HepG2 (cell line): ENCODE measurements around the gene LAMC3. TPM values are rescaled to one million over a fixed set of nuclear protein-coding genes. Genes with fewer than 3 reads are reported as not detected.
A peak's percentile ranks its signal among the peaks of the same experiment; 100 is the strongest.

Experiments
- ATAC-seq: fragments of 200-7000 bp; cut with Tn5 transposase; 3 replicates; pipeline ENCODE4 v1.9.1; 2020; ENCODE audit warnings: mild to moderate bottlenecking, moderate library complexity
- BruUV-seq: library from RNA; stranded (reverse); fragments of 400-500 nt; replicated peaks from 2 replicates; lab custom pipeline; 2021; lab: Mats Ljungman, UMichigan
- CTCF ChIA-PET: fragments of 300-600 bp; formaldehyde crosslinking; extraction: SDS; loops from one replicate; lab custom pipeline; 2021; ENCODE audit warnings: low total read pairs, inconsistent platforms, low intra/inter-chr PET ratio; lab: Yijun Ruan, JAX
- POLR2A ChIA-PET: fragments of 350-600 bp; sonication (Branson Sonifier 250); formaldehyde crosslinking; loops from one replicate; lab custom pipeline; 2020; ENCODE audit warnings: antibody characterized with exemption, inconsistent platforms; lab: Yijun Ruan, JAX
- DNase-seq: peaks from one replicate; pipeline ENCODE4 v3.0.0-alpha.2; 2015; ENCODE audit warnings: low spot score
- FAIRE-seq: peaks from 3 replicates; lab custom pipeline; 2011; peaks lifted over from hg19 to GRCh38; lab: Jason Lieb, UNC
- H2AFZ ChIP-seq: one replicate; pipeline ENCODE4 v1.6.1; 2011; ENCODE audit warnings: low read length, inconsistent platforms
- H3K27ac ChIP-seq: fragments of 300-600 bp; 3 replicates; pipeline ENCODE4 v1.8.0; 2011; ENCODE audit warnings: mixed run types, mild to moderate bottlenecking, mixed read lengths, low read length, inconsistent platforms; ENCODE audit not compliant: insufficient read depth; ENCODE audit errors: extremely low read length
- H3K27me3 ChIP-seq, 2 experiments: fragments of 200-600 bp in 1 of 2; 2 replicates in 1 of 2; 3 replicates in 1 of 2; pipeline versions ENCODE4 v1.6.0 to v1.8.0; 2011; ENCODE audit warnings: low read length in 2 of 2, mild to moderate bottlenecking in 2 of 2, moderate library complexity in 2 of 2, inconsistent platforms in 1 of 2; ENCODE audit not compliant: insufficient read depth in 2 of 2, control insufficient read depth in 1 of 2
- H3K36me3 ChIP-seq, 2 experiments: fragments of 200-600 bp in 1 of 2; replicated peaks in 1 of 2; 2 replicates in 1 of 2; 3 replicates in 1 of 2; pipeline versions ENCODE4 v1.5.1 to v1.8.0; 2011; ENCODE audit warnings: low read length in 2 of 2, inconsistent platforms in 1 of 2; ENCODE audit not compliant: insufficient read depth in 2 of 2, control insufficient read depth in 1 of 2
- H3K4me1 ChIP-seq: 2 replicates; pipeline ENCODE4 v1.5.1; 2012; ENCODE audit warnings: low read length, inconsistent platforms; ENCODE audit not compliant: insufficient read depth
- H3K4me2 ChIP-seq: 2 replicates; pipeline ENCODE4 v1.6.0; 2011; ENCODE audit warnings: low read depth, low read length, inconsistent platforms
- H3K4me3 ChIP-seq, 3 experiments: fragments of 200-600 bp in 1 of 3; sonication (generic), shearing (Covaris generic) in 1 of 3; replicated peaks in 1 of 3; 2 replicates each; pipeline ENCODE4 v1.5.1; 2011 to 2016; ENCODE audit warnings: low read length in 3 of 3, inconsistent platforms in 2 of 3, low read depth in 2 of 3, mild to moderate bottlenecking in 2 of 3, control low read depth in 1 of 3, mixed read lengths in 1 of 3; ENCODE audit not compliant: insufficient read depth in 1 of 3
- H3K79me2 ChIP-seq: one replicate; pipeline ENCODE4 v1.6.1; 2011; ENCODE audit warnings: low read length, inconsistent platforms; ENCODE audit not compliant: insufficient read depth
- H3K9ac ChIP-seq: 2 replicates; pipeline ENCODE4 v1.6.0; 2011; ENCODE audit warnings: mild to moderate bottlenecking, low read depth, low read length, inconsistent platforms; ENCODE audit not compliant: insufficient read depth
- H3K9me3 ChIP-seq: 2 replicates; pipeline ENCODE4 v1.5.1; 2012; ENCODE audit warnings: mild to moderate bottlenecking, low read length
- H4K20me1 ChIP-seq: 2 replicates; pipeline ENCODE4 v1.6.0; 2011; ENCODE audit warnings: inconsistent platforms, mild to moderate bottlenecking, low read length, moderate library complexity; ENCODE audit not compliant: insufficient read depth
- CREB1 ChIP-seq, 2 experiments: fragments of 450-650 bp in 1 of 2; IDR thresholded peaks; 2 replicates each; pipeline ENCODE4 v1.6.1; 2016 to 2017; ENCODE audit warnings: control low read depth in 1 of 2, mild to moderate bottlenecking in 1 of 2, missing compliant biosample characterization in 1 of 2, missing genetic modification characterization in 1 of 2
- ZNF639 ChIP-seq: conservative IDR thresholded peaks from 2 replicates; pipeline ENCODE4 v1.6.1; 2018; ENCODE audit warnings: missing genetic modification reagents
- ZNF878 ChIP-seq: sonication (generic); formaldehyde crosslinking; IDR thresholded peaks from 2 replicates; pipeline ENCODE4 v1.8.1; 2023; ENCODE audit warnings: mild to moderate bottlenecking, missing genetic modification reagents, moderate library complexity
- WGBS: methylation state at CpG from one replicate; pipeline ENCODE4 v1.1.6; 2017; ENCODE audit warnings: low lambda C conversion rate; 5-methylcytosine and 5-hydroxymethylcytosine counted together
- in situ Hi-C: cut with HindIII; loops from 2 replicates; pipeline ENCODE4 v1.10.0; 2017; ENCODE audit warnings: low pct_unique_long_range_greater_than_20kb; ENCODE audit not compliant: extremely low pct_ligation_motif_present
- intact Hi-C: fragments of 100-400 bp; cut with micrococcal nuclease; formaldehyde crosslinking; loops from one replicate; pipeline ENCODE4 v1.10.0; 2022; ENCODE audit not compliant: unreplicated experiment
- polyA plus RNA-seq, 8 experiments: library from polyadenylated mRNA; depleted of rRNA in 3 of 8; stranded (reverse) in 7 of 8; unstranded in 1 of 8; fragments of >200 nt; fragmentation: Illumina TruSeq in 4 of 8; extraction: Trizol in 4 of 8; gene quantifications; 2 replicates each; pipeline versions ENCODE4 v1.2.1 to v1.2.3, GENCODE V29; 2011 to 2016; ENCODE audit warnings: low read depth in 4 of 8, missing spikeins in 1 of 8, mixed read lengths in 1 of 8; ENCODE audit not compliant: insufficient read depth in 1 of 8
- total RNA-seq, 5 experiments: library from RNA; depleted of rRNA; stranded (reverse); fragments of >200 nt; fragmentation: Illumina TruSeq; extraction: Trizol; gene quantifications; 2 replicates each; pipeline ENCODE4 v1.2.3, GENCODE V29; 2016; ENCODE audit warnings: low read depth in 1 of 5

Gene LAMC3
- total and polyA plus RNA-seq, 2 of the 13 experiments (the other 11 are each of a cell fraction or from before 2014, with no cell fraction given) = 0.07 to 0.57 TPM

GRCh38 chr9:131062969-131063368 lies 54.0 kb downstream of the LAMC3 start:
- no peaks in the 10 kb centered on the region for H3K9me3 ChIP-seq

DNA sequence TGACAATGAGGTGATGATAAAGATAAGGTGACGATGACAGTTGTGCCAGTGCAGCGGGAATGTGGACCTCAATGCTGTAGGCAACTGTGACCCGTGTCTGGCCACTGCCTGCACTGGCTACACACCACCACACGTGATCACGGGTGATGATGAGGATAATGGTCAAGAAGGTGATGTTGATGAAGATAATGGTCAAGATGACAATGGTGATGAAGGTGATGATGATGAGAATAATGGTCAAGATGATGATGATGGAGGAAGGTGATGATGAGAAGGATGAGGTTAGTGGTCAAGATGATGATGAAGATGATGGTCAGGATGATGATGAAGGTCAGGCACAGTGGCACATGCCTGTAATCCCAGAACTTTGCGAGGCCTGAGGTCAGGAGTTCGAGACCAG lies 56.6 kb downstream of the LAMC3 start:
- Histone ChIP-seq H3K4me3 (no peak overlapping the region), H3K9ac (no peak overlapping the region), H3K4me2 (no peak overlapping the region), H3K9me3 (no peaks in the 10 kb centered on the region), H3K79me2 (no peaks in the 10 kb centered on the region), H3K27me3 (peaks cover 2 to 64% of the 10 kb centered on the region in 2 experiments; a peak in 4 of 5 replicates), H3K27ac (no peak overlapping the region), H2AFZ (no peak overlapping the region), H4K20me1 (no peaks in the 10 kb centered on the region), H3K4me1 (no peaks in the 10 kb centered on the region), H3K36me3 (no peaks in the 10 kb centered on the region)
- intact Hi-C loops (no loop called here), in situ Hi-C loops (no loop called here)
- ATAC-seq (no peak), DNase-seq (no peak), FAIRE-seq (no peak)
- TF ChIP-seq ZNF878 (CRISPR knock-in tag) = no peak
- peak; percentile 87 for TF ChIP-seq CREB1 (IDR thresholded peaks at IDR 0.05)
- TF ChIP-seq CREB1 (CRISPR knock-in tag; IDR thresholded peaks at IDR 0.05) = no peak
- no TSS peak for BruUV-seq
- CTCF ChIA-PET = no interaction called here
- POLR2A ChIA-PET = no interaction called here
- 38% methylated on average over 7 of the region's 7 CpGs for WGBS

More at GRCh38 chr9:131062969-131063368, 54.0 kb downstream of the LAMC3 start:
- no TSS peak for BruUV-seq
- H3K4me1 ChIP-seq = peaks cover 4% of the 10 kb centered on the region; the same call in 1 of the 2 replicates
- no peak for TF ChIP-seq ZNF639 (CRISPR knock-in tag)
- H3K79me2 ChIP-seq = no peaks in the 10 kb centered on the region
- no peak overlapping the region for H3K27ac ChIP-seq
- no peak for DNase-seq
- no peak overlapping the region for H3K4me3 ChIP-seq
- FAIRE-seq = no peak
- no peaks in the 10 kb centered on the region for H3K36me3 ChIP-seq
- CTCF ChIA-PET = no interaction called here
- intact Hi-C loops (no loop called here), in situ Hi-C loops (no loop called here)
- H4K20me1 ChIP-seq = no peaks in the 10 kb centered on the region
- WGBS = 17% methylated on average over 9 of the region's 9 CpGs
- POLR2A ChIA-PET = no interaction called here
- no peak overlapping the region for H3K4me2 ChIP-seq
- no peak overlapping the region for H3K9ac ChIP-seq
- no peak for ATAC-seq
- no peak overlapping the region for H2AFZ ChIP-seq
- H3K27me3 ChIP-seq = peaks cover 2 to 49% of the 10 kb centered on the region in 2 experiments; a peak in 4 of 5 replicates
